ENCODE measurements around the gene TMOD3.
A peak's percentile ranks its signal among the peaks of the same experiment; 100 is the strongest.

TMOD3 gene

DNA sequence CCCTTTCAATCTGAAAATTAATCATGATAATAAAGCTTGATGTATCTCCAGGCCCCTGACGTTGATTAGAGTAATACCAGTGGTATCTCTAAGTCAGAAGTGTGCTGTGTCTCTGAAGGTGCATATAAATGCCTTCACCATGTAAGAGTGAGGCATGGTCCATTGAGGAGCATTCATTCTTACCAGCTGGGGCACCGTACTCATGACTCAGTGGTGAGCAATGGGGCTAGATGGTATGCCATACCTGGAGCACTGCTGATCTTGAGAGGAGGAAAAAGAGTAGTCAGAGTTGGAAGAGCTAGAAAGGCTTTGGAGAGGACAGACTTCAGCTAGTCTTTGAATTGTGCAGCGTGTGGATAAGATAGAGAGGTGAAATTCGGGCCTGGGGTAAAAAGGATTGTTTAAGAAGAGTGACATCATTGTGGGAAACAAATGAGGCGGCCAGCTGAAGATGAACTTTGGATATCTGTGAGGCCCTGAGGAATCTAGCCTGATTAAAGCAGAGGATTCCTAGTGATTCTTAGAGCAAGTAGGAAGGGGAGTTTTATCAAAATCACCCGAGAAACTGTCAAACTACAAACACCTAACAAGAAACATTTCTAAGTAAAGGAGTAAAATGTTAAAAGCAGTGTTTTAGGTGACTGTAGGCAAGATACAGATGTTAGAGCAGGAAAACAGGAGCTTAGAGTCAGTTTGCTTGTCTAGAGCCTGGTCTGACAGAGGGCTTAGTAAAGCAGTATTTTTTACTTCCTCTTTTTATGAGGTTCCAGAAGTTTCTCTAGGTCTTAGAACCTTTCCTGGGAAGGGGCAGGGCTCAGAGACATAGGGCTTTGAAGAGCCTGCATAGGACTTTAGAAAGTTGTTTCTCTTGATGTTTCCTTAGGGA is 13.6 kb downstream of the TMOD3 start:
- no peaks in the 10 kb centered on the region for H3K27me3 Mint-ChIP-seq
- no peak overlapping the region for H3K4me3 Mint-ChIP-seq
- peak overlapping the region; percentile 25 for H3K27ac Mint-ChIP-seq
- peak; percentile 41 for ATAC-seq
- H3K9me3 Mint-ChIP-seq = peaks cover 3% of the 10 kb centered on the region
- H3K4me1 Mint-ChIP-seq = peaks cover 57% of the 10 kb centered on the region
- peaks cover 5% of the 10 kb centered on the region for H3K36me3 Mint-ChIP-seq

GRCh38 chr15:51844747-51845426 is 15.4 kb downstream of the TMOD3 start:
- H3K36me3 Mint-ChIP-seq = peaks cover 14% of the 10 kb centered on the region
- H3K4me1 Mint-ChIP-seq = peaks cover 62% of the 10 kb centered on the region

DNA sequence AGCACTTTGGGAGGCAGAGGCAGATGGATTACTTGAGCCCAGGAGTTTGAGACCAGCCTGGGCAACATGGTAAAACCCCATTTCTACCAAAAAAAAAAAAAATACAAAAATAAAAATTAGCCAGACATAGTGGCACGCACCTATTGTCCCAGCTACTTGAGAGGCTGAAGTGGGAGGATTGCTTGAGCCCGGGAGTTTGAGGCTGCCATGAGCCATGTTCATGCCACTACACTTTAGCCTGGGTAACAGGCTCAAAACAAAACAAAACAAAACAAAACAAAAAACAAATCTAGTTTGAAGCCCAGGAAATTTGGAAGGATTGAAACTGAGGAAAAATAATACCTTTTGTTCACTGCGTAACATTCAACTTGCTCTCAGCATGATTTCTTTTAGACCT is 16.6 kb downstream of the TMOD3 start:
- no peak for ATAC-seq
- H3K4me3 Mint-ChIP-seq = no peak overlapping the region
- peaks cover 66% of the 10 kb centered on the region for H3K4me1 Mint-ChIP-seq
- peaks cover 14% of the 10 kb centered on the region for H3K36me3 Mint-ChIP-seq
- peaks cover 3% of the 10 kb centered on the region for H3K9me3 Mint-ChIP-seq
- no peak overlapping the region for H3K27ac Mint-ChIP-seq
- no peaks in the 10 kb centered on the region for H3K27me3 Mint-ChIP-seq

More at GRCh38 chr15:51844747-51845426, 15.4 kb downstream of the TMOD3 start:
- ATAC-seq = no peak
- Mint-ChIP-seq H3K4me3 (no peak overlapping the region), H3K27me3 (no peaks in the 10 kb centered on the region), H3K27ac (peak overlapping the region; percentile 22), H3K9me3 (peaks cover 3% of the 10 kb centered on the region)

- Mint-ChIP-seq H3K9me3 (no peaks in the 10 kb centered on the region), H3K27me3 (no peaks in the 10 kb centered on the region), H3K4me3 (no peak overlapping the region), H3K4me1 (peaks cover 64% of the 10 kb centered on the region), H3K36me3 (peaks cover 9% of the 10 kb centered on the region), H3K27ac (no peak overlapping the region)
- ATAC-seq = no peak
Observed at GRCh38 chr15:51846463-51847230, 17.2 kb downstream of the TMOD3 start.

- Mint-ChIP-seq H3K27me3 (no peaks in the 10 kb centered on the region), H3K36me3 (peaks cover 9% of the 10 kb centered on the region), H3K9me3 (no peaks in the 10 kb centered on the region), H3K4me3 (no peak overlapping the region), H3K27ac (no peak overlapping the region), H3K4me1 (peaks cover 66% of the 10 kb centered on the region)
- ATAC-seq = no peak
Observed at GRCh38 chr15:51848811-51849210, 19.4 kb downstream of the TMOD3 start.

- no peaks in the 10 kb centered on the region for H3K27me3 Mint-ChIP-seq
- no peak overlapping the region for H3K27ac Mint-ChIP-seq
- peaks cover 9% of the 10 kb centered on the region for H3K36me3 Mint-ChIP-seq
- no peaks in the 10 kb centered on the region for H3K9me3 Mint-ChIP-seq
- peaks cover 75% of the 10 kb centered on the region for H3K4me1 Mint-ChIP-seq
- no peak for ATAC-seq
- no peak overlapping the region for H3K4me3 Mint-ChIP-seq
Observed at GRCh38 chr15:51849860-51850259, 20.4 kb downstream of the TMOD3 start.

- Mint-ChIP-seq H3K4me1 (peaks cover 74% of the 10 kb centered on the region), H3K27me3 (no peaks in the 10 kb centered on the region), H3K9me3 (no peaks in the 10 kb centered on the region), H3K4me3 (no peak overlapping the region), H3K36me3 (peaks cover 6% of the 10 kb centered on the region), H3K27ac (no peak overlapping the region)
- no peak for ATAC-seq
Observed at GRCh38 chr15:51853998-51854397, 24.5 kb downstream of the TMOD3 start.

GRCh38 chr15:51855612-51856011 is 26.2 kb downstream of the TMOD3 start:
- H3K9me3 Mint-ChIP-seq = no peaks in the 10 kb centered on the region
- no peaks in the 10 kb centered on the region for H3K27me3 Mint-ChIP-seq
- no peak overlapping the region for H3K4me3 Mint-ChIP-seq
- no peak for ATAC-seq
- peaks cover 14% of the 10 kb centered on the region for H3K36me3 Mint-ChIP-seq
- peaks cover 58% of the 10 kb centered on the region for H3K4me1 Mint-ChIP-seq
- peak overlapping the region; percentile 12 for H3K27ac Mint-ChIP-seq

GRCh38 chr15:51856714-51857380 is 27.4 kb downstream of the TMOD3 start:
- H3K36me3 Mint-ChIP-seq = peaks cover 14% of the 10 kb centered on the region

DNA sequence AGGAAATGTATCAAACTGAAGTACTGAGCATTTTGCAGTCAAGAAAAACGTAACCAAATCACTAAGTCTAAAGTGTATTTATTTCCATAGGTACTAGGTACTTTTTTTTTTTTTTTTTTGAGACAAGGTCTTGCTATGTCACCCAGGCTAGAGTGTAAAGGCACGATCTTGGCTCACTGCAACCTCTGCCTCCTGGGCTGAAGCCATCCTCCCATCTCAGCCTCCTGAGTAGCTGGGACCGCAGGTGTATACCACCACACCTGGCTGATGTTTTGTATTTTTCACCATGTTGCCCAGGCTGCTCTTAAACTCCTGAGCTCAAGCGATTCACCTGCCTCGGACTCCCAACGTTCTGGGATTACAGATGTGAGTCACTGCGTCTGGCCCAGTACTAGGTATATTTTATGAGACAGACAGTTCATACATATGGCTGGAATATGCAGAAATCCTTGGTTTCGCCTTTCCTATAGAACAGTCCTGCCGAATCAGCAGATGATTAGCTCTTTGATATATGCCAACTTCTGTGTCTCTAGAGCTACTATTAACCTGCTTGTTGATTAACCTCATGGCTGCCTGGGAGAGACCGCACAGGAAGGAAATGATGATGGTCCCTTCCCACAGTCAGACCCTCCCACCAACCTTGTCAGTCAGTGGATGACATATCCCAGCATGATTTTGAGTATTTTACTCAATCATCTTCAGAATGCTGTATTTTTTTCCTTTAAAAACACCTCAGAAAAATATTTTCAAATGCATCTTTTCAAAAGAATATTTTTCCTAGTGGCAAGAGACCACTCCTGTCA is 32.3 kb downstream of the TMOD3 start:
- ATAC-seq = no peak
- H3K4me1 Mint-ChIP-seq = peaks cover 5% of the 10 kb centered on the region
- H3K36me3 Mint-ChIP-seq = peaks cover 46% of the 10 kb centered on the region
- no peak overlapping the region for H3K27ac Mint-ChIP-seq
- no peaks in the 10 kb centered on the region for H3K27me3 Mint-ChIP-seq
- H3K4me3 Mint-ChIP-seq = no peak overlapping the region
- no peaks in the 10 kb centered on the region for H3K9me3 Mint-ChIP-seq

More at GRCh38 chr15:51856714-51857380, 27.4 kb downstream of the TMOD3 start:
- H3K27ac Mint-ChIP-seq = no peak overlapping the region
- H3K4me3 Mint-ChIP-seq = no peak overlapping the region
- H3K9me3 Mint-ChIP-seq = no peaks in the 10 kb centered on the region
- ATAC-seq = no peak
- peaks cover 48% of the 10 kb centered on the region for H3K4me1 Mint-ChIP-seq
- no peaks in the 10 kb centered on the region for H3K27me3 Mint-ChIP-seq

GRCh38 chr15:51863131-51863530 is 33.7 kb downstream of the TMOD3 start:
- Mint-ChIP-seq H3K27me3 (no peaks in the 10 kb centered on the region), H3K9me3 (no peaks in the 10 kb centered on the region), H3K36me3 (peaks cover 56% of the 10 kb centered on the region), H3K27ac (no peak overlapping the region), H3K4me1 (no peaks in the 10 kb centered on the region), H3K4me3 (no peak overlapping the region)
- no peak for ATAC-seq

- no peak overlapping the region for H3K4me3 Mint-ChIP-seq
- no peaks in the 10 kb centered on the region for H3K4me1 Mint-ChIP-seq
- no peak for ATAC-seq
- H3K36me3 Mint-ChIP-seq = peaks cover 59% of the 10 kb centered on the region
- no peaks in the 10 kb centered on the region for H3K9me3 Mint-ChIP-seq
- H3K27me3 Mint-ChIP-seq = no peaks in the 10 kb centered on the region
- H3K27ac Mint-ChIP-seq = no peak overlapping the region
Observed at GRCh38 chr15:51864408-51865056, 35.1 kb downstream of the TMOD3 start.

DNA sequence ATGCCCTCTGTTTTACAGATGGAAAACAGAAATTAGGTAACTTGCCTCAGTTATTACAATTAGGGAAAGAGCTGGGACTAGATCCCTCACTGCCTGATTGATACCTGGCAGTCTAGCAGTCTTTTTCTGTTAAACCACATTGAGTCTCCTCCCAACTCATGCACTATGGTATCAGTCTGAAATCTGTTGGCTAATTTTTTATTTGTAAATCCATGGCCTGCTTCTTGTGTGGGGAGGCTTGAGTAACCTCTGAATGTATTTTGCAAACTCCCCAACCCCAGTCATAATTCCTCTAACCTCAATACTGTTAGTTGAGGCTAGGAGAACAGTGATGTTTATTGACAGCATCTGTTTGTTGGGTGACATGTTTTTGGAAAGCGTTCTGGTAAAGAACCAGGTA is 35.9 kb downstream of the TMOD3 start:
- Mint-ChIP-seq H3K4me1 (no peaks in the 10 kb centered on the region), H3K27ac (no peak overlapping the region), H3K9me3 (no peaks in the 10 kb centered on the region), H3K27me3 (no peaks in the 10 kb centered on the region), H3K36me3 (peaks cover 56% of the 10 kb centered on the region), H3K4me3 (no peak overlapping the region)
- ATAC-seq = no peak

- Mint-ChIP-seq H3K4me1 (no peaks in the 10 kb centered on the region), H3K27me3 (no peaks in the 10 kb centered on the region), H3K9me3 (no peaks in the 10 kb centered on the region), H3K36me3 (peaks cover 63% of the 10 kb centered on the region), H3K27ac (no peak overlapping the region), H3K4me3 (no peak overlapping the region)
- no peak for ATAC-seq
Observed at GRCh38 chr15:51866161-51866560, 36.7 kb downstream of the TMOD3 start.
